Thoracic aorta (tissue), 2 donors: Measurements from ENCODE around the gene SEPTIN8. TPM values are rescaled to one million over a fixed set of nuclear protein-coding genes. Genes with fewer than 3 reads are reported as not detected.

Experiments used
- ATAC-seq: fragments of 150-250 bp; one replicate; pipeline ENCODE4 v1.8.0; 2017; ENCODE audit warnings: low read depth; ENCODE audit not compliant: insufficient number of reproducible peaks, low FRiP score
- DNase-seq: peaks from one replicate; pipeline ENCODE4 v3.0.0-alpha.2; 2020; ENCODE audit warnings: low spot score
- H3K27ac ChIP-seq, 2 donors: fragments of 200-600 bp; sonication (generic); 1 replicate in 1 of 2; 2 replicates in 1 of 2; pipeline ENCODE4 v1.5.1; 2016; ENCODE audit warnings: mild to moderate bottlenecking in 2 of 2, moderate library complexity in 2 of 2
- H3K27me3 ChIP-seq: fragments of 200-600 bp; sonication (generic); replicated peaks from 2 replicates; pipeline ENCODE4 v1.6.0; 2016; ENCODE audit warnings: mild to moderate bottlenecking; ENCODE audit not compliant: insufficient read depth
- H3K36me3 ChIP-seq: fragments of 200-600 bp; sonication (generic); one replicate; pipeline ENCODE4 v1.5.1; 2016
- H3K4me1 ChIP-seq, 2 donors: fragments of 200-600 bp; sonication (generic); 1 replicate in 1 of 2; 2 replicates in 1 of 2; pipeline versions ENCODE4 v1.5.1 to v1.6.0; 2016; ENCODE audit warnings: low read depth in 2 of 2, mild to moderate bottlenecking in 1 of 2; ENCODE audit not compliant: control insufficient read depth in 1 of 2
- H3K4me3 ChIP-seq: fragments of 200-600 bp; sonication (generic); 2 replicates; pipeline ENCODE4 v1.5.1; 2016; ENCODE audit warnings: mild to moderate bottlenecking
- H3K9me3 ChIP-seq: fragments of 200-600 bp; sonication (generic); 2 replicates; pipeline ENCODE4 v1.5.1; 2016
- total RNA-seq, 2 donors: library from RNA; depleted of rRNA; stranded (reverse); fragments of >200 nt; gene quantifications; one replicate each; pipeline versions ENCODE4 v1.1.0 to v1.2.3, GENCODE V29; 2016
- TF ChIP-seq, protein P1 (sequence below): fragments of 200-600 bp; sonication (generic); IDR thresholded peaks from one replicate; pipeline ENCODE4 v1.5.1; 2019; ENCODE audit warnings: antibody characterized with exemption

The SEPTIN8 gene
- total RNA-seq, 2 donors from 2014 or later: 85.7 to 111 TPM

DNA sequence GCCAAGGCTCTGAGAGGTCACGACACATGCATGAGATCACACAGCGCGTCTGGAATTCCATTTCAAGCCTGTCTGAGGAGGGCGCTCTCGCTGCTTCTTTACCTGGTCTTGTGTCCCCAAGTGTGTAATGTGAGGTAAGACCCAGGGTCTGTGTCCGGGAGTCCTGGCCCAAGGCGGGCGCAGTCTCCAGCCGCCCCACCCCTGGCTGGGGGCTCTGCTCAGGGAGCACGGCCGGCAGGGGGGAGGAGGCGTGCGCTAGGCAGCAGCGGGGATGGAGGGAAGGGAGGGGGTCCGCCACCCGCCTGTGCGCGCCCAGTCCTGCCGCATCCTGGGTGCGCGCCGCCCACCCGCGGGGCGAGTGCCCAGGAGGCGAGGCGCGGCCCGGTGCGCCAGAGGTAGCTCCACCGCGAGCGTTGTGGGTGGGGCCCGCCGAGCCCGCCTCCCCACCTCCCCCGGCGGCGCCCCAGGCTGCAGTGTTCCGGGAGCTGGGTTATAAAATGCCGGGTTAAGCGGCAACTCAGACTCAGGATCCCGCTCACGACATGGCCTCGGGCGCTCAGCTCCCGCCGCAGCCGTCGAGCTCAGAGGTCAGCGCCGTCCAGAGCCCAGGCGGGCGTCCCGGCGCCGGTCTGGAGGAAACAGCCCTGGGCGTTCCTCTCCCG is 30.0 kb downstream of the SEPTIN8 start, which contains the start of gene CCNI2:
CCNI2 (plus strand) TSS at position 473 of the 662 bp plus-strand sequence; CDS start at position 543, 70 bp downstream.
- no peak within 1 kb of the TSS for H3K27ac ChIP-seq
- H3K4me1 ChIP-seq: peaks cover 0 to 5% of the 10 kb centered on the region in 2 donors
- H3K9me3 ChIP-seq: no peaks in the 10 kb centered on the region
- no peak for ATAC-seq
- no peaks in the 10 kb centered on the region for H3K36me3 ChIP-seq
- no peaks in the 10 kb centered on the region for H3K27me3 ChIP-seq
- H3K4me3 ChIP-seq: peak within 1 kb of the TSS; percentile 71
- TF ChIP-seq, protein P1, sequence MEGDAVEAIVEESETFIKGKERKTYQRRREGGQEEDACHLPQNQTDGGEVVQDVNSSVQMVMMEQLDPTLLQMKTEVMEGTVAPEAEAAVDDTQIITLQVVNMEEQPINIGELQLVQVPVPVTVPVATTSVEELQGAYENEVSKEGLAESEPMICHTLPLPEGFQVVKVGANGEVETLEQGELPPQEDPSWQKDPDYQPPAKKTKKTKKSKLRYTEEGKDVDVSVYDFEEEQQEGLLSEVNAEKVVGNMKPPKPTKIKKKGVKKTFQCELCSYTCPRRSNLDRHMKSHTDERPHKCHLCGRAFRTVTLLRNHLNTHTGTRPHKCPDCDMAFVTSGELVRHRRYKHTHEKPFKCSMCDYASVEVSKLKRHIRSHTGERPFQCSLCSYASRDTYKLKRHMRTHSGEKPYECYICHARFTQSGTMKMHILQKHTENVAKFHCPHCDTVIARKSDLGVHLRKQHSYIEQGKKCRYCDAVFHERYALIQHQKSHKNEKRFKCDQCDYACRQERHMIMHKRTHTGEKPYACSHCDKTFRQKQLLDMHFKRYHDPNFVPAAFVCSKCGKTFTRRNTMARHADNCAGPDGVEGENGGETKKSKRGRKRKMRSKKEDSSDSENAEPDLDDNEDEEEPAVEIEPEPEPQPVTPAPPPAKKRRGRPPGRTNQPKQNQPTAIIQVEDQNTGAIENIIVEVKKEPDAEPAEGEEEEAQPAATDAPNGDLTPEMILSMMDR: no peak
- no peak for DNase-seq

- no peaks in the 10 kb centered on the region for H3K36me3 ChIP-seq
- TF ChIP-seq, protein P1: no peak
- H3K27me3 ChIP-seq: no peaks in the 10 kb centered on the region
- no peaks in the 10 kb centered on the region for H3K9me3 ChIP-seq
- H3K27ac ChIP-seq: no peak overlapping the region
- peaks cover 0 to 5% of the 10 kb centered on the region in 2 donors for H3K4me1 ChIP-seq
- peak overlapping the region; percentile 71 for H3K4me3 ChIP-seq
- ATAC-seq (no peak), DNase-seq (no peak)
Observed at GRCh38 chr5:132746592-132746953, 30.5 kb downstream of the SEPTIN8 start.

DNA sequence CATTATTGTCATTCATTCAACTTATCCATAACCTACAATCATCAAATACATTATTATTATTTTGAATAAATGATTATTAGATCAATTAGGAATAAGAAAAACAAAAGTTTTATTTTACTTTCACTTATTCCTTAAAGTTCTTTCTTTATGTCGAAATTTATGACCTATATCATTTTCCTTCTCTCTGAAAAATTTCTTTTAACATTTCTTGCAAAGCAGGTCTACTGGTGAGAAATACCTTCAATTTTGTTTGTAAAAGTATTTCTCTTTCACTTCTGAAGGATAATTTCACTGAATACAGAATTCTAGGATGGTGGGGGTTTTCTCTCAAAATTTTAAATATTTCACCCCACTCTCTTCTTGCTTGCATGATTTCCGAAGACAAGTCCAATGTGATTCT is 32.4 kb downstream of the SEPTIN8 start:
- DNase-seq (no peak), ATAC-seq (no peak)
- H3K27ac ChIP-seq: no peak overlapping the region
- peaks cover 0 to 5% of the 10 kb centered on the region in 2 donors for H3K4me1 ChIP-seq
- H3K4me3 ChIP-seq: no peak overlapping the region
- TF ChIP-seq, protein P1: no peak
- no peaks in the 10 kb centered on the region for H3K36me3 ChIP-seq
- no peaks in the 10 kb centered on the region for H3K27me3 ChIP-seq
- H3K9me3 ChIP-seq: no peaks in the 10 kb centered on the region

DNA sequence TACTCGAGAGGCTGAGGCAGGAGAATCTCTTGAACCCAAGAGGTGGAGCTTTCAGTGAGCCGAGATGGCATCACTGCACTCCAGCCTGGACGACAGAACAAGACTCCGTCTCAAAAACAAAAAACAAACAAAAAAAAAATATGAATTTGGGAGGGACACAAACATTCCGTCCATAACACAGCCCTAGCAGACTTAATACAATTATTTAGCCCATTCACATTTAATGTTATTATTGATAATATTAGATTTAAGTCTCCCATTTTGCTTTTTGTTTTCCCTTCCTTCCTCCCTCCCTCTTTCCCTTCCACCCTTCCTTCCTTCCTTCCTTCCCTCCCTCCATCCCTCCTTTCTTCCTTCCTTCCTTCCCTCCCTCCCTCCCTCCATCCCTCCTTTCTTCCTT is 34.4 kb downstream of the SEPTIN8 start:
- Histone ChIP-seq H3K9me3 (no peaks in the 10 kb centered on the region), H3K27ac (no peak overlapping the region), H3K4me3 (no peak overlapping the region), H3K27me3 (no peaks in the 10 kb centered on the region), H3K4me1 (peaks cover 3 to 5% of the 10 kb centered on the region in 2 donors), H3K36me3 (no peaks in the 10 kb centered on the region)
- DNase-seq (no peak), ATAC-seq (no peak)
- TF ChIP-seq, protein P1: no peak

- Histone ChIP-seq H3K36me3 (no peaks in the 10 kb centered on the region), H3K4me3 (no peak overlapping the region), H3K9me3 (no peaks in the 10 kb centered on the region), H3K27me3 (no peaks in the 10 kb centered on the region), H3K4me1 (peaks cover 5% of the 10 kb centered on the region in 2 donors), H3K27ac (no peak overlapping the region)
- TF ChIP-seq, protein P1: no peak
- DNase-seq (no peak), ATAC-seq (no peak)
Observed at GRCh38 chr5:132742158-132742557, 34.9 kb downstream of the SEPTIN8 start.
